HG02623 (cell line): ENCODE data around the gene HES5.

Source experiments
- ATAC-seq: cut with Tn5 transposase; IDR thresholded peaks from one replicate; pipeline ENCODE4 v1.9.1; 2021; ENCODE audit warnings: moderate library complexity; ENCODE audit not compliant: unreplicated experiment

HES5 gene

DNA sequence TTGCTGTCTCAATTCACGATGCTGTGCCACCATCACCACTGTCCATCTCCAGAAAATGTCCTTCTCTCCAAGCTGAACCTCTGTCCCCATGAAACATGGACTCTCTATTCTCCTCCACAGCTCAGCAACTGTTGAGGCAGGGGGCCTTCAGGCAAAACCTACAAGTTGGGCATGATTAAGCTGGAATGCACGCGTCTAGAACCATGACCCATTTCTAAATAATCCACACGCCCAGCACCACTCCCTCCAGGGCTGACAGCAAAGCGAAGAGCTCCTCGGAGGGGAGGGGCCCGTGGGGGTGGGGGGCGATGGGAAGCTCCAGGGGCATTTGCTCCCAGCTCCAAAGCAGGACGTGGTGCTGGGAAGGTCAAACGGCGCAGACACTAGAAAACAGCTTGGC, 3.3 kb upstream of the HES5 start:
- ATAC-seq: no peak

DNA sequence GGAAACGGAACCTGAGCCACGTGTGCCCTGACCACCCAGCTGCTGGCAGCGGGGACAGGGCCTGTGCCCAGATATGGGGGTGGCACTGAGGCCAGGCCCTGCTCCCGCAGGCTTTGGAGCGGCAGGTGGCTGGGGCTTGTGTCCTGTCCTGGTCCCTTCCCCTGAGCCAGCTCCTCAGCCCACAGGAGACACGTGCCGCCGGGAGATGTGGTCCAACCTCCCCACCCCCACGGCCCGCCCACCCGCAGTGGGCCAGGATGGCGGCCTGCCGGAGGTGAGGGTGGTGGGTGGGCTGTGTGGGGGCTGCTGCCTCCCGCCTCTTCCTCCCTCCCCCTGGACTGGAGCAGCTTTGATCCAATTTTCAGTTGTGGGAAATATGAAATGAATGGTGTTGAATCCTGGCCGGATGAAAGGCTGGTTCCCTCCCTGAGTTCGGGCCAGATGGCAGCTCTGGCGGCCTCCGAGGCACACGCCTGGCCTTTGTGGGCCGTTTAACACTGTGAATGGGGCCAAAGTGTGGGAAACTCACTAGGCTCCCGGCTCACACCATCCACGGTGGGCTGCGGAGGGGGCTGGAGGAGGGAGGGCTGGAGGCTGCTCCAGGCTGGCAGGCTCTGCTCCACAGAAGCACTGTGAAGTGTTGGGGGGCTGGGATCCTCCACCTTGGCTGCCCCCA, 2.6 kb upstream of the HES5 start:
- no peak for ATAC-seq

DNA sequence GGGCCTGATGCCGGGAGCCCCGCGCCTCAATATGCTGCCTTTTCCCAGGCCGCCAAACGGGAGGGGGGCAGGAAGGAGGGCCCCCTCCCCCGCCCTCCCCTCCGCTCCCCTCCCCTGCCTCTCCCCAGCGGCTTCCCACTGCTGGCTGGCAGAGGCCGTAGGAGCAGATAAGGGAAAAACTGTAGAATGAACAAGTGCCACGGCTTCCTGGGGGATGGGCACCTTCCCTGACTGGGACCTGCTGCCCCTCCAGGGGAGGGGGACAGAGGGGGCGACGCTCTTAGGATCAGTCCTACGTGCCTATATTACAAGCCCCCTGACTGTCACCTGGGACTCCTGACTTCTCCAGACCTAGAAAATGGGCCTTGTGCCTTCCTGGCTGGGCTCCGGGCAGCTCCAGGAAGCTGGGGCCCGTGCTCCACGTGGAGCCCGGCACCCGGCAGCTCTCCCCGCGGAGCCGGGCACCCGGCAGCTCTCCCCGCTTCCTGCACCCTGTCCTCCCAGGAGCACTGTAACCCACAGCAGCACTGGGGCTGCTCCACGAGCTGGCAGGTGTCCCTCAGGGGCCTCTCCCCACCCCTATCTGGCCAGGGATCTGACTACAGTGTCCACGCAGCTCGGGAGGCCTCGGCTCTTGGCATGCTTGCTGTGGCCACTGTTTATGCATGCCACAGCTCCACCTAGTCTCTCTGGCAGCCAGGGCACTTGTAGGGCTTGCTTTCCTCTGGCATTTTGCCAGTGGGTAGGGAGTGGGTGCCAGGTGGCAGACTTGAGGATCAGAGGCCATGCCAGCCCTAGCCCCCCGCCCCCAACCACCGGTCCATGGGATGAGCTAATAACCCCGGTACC, 674 bp upstream of the HES5 start:
- ATAC-seq: no peak

DNA sequence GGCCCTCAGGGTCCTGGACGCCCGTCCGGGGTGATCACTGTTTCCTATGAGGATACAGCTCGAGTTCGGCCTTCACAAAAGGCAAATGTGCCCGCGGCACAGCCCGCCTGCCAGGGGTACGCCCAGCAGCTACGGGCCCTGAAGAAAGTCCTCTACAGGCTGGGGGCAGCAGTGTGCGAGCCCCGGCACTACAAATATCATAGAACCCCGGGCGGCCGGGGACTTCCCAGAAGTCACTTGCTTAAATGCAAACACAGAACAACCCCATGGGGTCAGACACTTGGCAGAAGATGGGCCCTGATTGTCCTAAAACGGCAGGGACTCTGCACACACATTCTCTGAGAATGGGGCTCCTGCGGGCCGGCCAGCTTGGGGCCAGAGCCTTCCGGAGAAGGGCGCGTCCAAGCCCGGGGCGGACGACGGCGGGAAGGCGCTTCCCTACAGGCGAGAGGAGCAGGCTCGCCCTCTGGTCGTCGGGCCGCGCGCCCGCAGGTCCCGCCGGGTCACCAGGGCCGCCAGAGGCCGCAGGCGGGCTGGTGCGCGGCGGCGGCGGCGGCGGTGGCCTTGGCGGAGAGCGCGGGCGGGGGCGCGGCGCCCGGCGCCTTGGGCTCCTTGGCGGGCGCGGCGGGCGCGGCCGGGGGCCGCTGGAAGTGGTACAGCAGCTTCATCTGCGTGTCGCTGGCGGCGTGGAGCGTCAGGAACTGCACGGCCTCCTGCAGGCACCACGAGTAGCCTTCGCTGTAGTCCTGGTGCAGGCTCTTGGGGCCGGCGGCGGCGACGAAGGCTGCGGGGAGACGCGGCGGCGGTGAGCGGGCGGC, 888 bp downstream of the HES5 start:
- ATAC-seq: no peak

DNA sequence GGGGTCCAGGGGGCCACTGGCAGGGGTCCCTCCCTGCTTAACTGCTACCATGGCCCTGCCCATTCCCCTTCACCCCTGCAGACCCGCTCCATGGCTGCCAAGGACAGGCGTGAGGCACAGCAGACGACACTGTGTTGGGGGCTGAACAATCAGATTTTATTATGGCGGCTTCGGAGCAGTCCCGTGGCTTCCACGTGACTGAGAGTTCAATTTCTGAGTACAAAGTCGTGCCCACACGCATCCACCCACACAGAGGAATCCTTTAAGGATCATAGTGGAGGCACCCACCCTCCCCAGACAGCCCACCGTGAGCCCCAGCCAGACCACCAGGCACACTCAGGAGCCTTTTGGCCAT, 1.5 kb downstream of the HES5 start:
- no peak for ATAC-seq

DNA sequence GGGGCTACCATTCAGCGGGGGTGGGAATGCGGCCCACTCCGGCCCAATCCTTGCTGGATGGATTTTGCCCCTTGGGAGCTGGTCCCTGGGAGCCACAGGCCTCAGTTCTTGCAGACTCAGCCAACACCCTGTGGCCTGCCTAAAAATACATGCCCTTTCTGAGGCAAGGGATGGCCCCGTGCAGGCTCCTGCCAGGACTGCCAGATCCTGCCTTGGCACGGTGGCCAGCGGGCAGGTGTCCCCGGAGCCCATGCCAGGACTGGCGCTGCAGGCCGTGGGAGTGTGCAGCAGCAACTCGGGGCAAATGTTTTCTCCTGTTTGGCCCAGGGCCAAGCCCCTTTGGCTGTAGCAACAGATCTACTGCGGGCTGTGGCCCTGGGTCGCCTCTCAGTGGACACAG, 2.0 kb downstream of the HES5 start:
- no peak for ATAC-seq

DNA sequence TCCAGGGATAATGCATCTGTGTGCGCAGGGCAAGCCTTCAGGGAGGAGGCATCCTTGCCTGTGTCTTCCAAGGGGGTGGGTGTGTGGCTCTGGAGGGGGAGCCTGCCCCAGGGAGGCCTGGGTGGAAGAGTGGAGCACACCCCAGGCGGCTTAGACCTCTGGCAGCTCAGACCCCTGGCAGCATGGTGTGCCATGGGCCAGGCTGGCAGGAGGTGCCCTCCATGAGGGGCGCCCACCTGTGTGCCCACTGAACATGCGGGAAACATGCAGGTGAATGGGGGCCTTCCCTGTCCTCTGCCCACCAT, 2.6 kb downstream of the HES5 start:
- ATAC-seq: no peak

DNA sequence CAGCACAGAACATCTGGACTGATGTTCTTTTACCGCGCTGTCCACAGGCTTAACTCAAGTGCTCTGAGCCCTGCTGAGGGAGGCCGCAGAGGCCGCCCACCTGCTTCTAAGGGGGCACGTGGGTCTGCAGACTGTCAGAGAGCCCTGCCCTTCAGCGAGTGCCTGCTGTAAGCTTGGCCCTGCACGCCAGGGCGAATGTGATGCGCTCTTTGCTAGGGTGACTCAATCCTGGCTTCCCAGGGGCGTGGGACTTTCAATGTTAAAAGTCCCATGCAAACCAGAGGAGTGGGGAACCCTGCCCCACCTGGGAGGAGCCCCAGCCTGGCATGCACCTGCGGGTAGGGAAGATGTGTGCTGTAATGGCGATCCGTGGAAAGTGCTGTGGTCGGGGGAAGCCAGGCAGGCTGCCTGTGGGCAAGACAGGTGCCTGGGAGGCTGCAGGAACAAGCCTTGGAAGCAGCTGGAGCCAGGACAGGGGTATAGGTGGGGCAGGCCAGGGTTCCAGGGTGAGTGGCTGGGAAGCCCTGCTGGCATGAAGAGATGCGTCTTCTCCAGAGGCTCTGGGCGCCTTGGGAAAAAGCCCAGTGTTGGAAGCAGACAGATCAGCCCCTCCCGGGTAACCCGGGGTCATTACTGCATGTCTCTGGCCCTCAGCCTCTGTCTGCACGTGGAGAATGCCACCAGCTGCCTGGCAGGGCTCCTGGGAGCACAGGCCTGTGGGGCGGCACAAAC, 3.1 kb downstream of the HES5 start:
- ATAC-seq: peak; percentile 16

DNA sequence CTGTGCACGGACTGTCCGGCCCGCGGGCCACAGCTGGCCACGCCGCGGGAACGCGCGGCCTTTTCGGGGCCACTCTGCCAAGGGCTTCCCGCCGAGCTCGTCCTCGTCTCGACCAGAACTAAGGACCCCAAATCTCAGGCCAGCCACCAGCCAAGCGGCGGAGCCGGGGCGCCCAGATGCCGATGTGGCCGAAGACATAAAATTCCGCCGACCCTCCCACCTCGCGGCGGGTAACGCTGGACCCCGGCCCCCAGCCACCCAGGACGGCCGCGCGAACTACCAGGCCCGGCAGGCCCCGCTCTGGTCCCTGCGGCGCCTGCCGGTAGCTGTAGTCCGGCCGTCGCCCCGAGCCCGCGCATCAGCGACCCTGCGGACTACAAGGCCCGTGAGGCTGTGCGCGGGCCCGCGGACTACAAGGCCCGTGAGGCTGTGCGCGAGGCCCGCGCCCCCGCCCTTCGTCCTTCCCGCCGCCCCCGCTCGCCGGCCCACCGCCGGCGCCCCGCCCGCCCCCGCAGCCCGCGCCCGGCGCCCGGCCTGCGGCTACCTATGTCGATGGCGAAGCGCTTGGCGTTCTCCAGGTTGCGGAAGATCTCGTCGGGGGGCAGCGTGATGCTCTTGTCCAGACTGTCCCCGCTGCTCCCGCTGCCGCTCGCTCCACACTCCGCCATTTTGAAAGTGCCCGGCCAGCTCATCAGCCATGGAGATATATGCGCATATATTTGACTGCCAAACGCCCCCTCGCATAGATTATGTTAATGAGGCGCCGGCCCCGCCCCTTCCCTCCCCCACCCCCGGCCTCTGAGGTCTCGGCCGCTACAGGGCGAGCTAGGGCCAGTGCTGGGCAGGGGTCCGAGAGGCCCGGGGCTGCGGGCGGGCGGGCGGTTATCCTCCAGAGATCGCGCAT, 3.9 kb downstream of the HES5 start, which contains the start of gene PANK4:
Gene PANK4, minus strand, starts transcription at position 677 of the 904 bp plus-strand sequence. Its CDS starts 9 bp downstream, at position 668.
- peak; percentile 78 for ATAC-seq

DNA sequence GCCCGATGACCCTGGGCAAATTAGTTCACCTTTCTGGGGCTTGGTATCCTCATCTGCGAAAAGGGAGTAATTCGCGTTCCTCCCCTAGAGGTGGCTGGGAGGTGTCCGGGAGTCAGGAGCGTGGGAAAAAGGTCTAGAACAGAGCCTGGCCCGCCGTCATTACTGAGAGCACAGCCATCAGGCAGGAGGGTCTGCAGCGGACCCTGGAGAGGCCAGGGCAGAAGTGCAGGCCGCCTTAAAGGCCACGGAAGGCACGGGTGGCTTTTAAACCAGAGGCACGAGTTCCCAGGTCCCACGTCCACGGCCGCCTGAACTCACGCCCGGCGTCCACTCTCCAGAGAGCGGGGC, 4.5 kb downstream of the HES5 start:
- ATAC-seq: no peak

DNA sequence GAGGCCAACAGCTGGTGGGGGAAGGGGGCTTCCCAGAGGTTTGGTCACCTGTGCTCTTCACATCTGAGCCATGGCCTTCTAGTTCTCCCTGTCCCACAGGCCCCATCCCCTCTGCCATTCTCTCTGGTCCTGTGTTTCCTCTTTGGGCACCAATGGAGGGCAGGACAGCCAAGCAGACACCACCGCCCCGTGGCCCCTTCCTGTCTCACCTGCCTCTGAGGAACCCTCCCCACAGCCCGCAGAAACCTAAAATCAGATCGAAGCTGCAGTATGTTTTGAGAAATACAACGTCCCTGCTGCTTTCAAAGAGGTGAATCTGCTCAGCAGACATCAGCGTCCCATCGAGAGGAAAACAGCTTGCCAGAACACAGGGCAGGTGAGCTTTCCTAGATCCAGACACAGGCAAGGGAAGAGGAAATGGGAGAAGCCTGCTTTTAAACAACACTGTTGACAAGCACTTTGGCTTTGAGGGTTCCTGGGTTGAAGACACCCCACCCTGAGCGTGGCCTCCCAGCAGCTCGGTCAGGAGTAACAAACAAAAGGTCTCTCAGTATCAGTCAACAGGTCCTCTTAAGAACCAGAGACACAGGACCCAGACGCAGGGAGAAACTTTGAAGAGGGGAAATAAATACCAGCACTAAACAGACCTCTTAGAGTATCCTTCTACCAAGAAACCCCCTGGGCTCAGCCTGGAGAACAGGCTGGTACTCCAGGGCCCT, 6.0 kb downstream of the HES5 start:
- no peak for ATAC-seq

DNA sequence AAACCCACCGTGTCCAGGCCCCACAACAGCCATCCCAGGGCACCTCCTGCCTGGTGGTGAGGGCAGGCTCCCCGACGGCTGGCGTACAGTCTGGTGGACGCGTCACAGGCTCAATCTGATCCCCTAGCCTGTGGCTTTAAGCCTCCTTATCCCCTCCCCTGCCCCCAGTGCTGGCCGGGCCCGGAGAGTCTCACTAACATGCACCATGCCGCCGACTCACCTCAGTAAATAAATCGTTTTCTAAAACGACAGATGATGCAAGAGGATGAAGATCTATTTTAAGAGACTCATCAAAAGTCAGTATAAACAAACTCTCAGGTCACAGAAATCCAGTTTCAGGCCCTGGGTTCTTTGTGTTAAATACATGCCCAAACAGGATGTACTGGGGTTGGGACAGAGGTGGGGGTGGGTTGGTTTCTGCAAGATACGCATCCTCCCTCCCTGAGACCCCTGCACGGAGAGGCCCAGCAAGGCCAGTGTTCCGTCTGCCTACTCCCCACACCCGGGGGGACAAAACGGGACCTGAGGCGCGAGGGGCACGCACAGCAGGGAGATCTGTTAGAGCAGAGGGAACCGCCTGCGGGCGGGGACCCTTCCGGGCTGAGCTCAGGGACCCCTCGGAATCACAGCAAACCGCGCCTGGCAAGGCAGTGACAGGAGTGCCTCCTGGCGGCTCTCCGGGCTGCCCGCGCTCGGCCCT, 6.7 kb downstream of the HES5 start:
- no peak for ATAC-seq

DNA sequence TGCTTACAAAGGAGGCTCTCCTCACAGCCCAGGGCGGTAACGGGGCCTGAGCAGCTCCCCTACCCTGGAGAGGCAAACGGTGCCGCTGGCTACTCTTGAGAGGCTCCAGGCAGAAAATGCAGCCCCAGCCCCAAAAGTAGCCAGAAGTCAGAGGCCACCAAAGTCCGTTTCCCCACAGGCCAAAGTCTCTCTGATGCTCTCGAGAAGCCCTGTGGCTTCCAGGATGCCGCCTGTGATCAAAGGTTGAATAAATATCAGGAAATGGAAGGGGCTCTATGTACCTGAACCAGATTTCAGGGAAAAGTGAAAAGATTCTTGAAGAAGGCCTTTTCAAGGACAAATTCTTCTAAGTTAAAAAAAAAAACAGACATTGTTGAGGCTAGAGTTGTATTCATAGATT, 7.8 kb downstream of the HES5 start:
- ATAC-seq: no peak

DNA sequence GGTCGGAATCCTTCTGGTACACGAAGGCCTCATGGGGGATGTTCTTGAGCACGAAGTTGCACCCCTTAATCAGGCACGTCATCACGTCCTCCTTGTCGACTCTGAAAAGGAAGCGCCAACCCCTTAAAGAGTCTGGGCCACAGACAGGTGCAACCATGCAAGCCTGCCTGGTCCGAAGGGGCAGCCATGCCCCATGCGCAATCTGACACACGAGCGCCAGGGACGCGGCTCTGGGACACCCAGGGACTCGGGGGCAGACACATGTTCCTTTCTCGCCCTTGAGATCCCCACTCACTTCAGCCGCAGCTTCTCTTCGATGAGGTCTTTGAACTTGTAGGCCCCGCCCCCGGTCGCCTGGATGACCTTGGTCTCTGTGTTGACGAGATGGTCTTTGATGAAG, 9.3 kb downstream of the HES5 start:
- ATAC-seq: no peak

DNA sequence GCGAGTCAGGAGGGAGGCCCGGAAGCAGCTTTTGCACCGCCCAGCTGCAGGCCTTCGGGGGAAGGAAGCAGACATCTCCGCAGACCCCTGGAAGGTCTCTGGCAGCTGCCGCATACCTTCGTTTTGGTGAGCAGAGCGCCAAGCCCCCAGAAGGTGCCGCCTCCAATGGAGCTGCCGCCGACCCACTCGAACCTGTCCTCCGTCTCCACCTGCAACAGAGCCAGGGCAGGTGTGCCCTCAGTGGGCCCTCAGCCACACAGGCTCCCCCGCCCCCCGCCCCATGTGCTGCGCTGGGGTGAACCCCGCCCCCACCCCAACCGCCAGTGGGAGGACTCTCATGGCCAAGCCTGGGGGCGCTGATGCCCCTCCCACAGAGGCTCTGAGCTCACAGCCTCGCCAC, 9.9 kb downstream of the HES5 start:
- no peak for ATAC-seq

DNA sequence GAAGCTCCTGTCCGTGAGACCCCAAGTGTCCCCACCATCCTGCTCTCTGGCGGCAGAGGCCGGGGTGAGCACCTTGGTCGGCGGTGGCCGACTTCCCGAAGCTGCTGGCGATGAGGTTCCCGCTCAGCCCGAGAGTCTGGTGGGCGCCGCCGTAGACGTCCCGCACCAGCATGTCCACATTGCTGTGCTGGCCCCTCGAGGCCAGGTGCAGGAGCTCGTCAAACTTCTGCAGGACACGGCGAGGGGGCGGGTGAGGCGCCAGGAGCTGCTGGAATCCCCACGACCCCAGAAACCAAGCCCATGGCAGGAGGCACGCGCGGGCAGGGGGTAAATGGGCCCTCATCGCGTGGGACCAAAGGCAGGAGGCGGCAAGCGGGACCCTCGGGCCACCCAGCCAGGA, 10.3 kb downstream of the HES5 start:
- no peak for ATAC-seq

DNA sequence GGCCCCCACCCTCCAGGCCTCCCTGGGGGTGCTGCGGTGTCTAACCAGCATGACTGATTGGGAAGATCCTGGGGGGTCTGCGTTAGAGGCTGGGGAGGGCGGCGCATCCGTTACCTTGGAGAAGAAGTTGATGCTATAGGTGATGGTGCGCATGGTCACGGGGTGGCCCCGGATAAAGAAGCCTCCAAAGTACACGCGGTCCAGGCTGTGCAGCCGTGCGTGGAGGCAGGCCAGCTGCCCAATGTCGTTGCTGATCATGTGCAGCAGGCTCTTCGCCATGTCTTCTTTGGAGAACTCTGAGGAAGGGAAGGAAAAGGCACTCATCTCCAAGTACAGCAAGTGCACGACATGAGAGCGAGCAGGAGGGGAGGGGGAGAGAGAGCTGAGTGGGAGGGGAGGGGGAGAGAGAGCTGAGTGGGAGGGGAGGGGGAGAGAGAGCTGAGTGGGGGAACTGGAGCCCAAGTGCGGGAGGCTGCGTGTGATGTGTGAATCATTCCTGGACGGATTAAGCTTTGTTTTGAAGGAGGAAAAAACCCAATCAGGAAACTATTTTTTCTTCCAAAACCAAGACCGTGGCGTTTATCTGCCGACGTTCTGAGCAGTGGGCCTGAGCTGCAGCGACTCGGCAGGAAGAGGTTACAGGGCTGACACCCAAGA, 10.9 kb downstream of the HES5 start:
- no peak for ATAC-seq

DNA sequence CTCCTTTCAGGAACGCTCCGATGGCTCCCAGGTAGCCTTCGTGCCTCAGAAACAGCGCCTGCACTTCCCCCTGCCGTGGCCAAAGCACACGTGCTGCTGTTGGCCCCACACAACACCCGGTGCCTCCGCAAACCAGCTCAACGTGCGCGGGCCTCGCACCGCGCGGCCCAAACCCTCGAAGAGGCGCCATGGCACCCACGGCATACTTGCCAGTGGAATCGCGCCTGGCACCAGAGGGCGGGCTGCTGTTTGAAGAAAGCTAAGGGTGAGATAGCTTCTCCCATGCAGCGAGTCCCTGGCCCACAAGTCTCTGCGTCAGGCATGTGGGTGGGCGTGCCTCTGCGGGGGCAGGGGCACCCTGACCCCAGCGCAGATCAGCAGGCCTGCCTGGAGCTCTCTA, 11.5 kb downstream of the HES5 start:
- no peak for ATAC-seq

DNA sequence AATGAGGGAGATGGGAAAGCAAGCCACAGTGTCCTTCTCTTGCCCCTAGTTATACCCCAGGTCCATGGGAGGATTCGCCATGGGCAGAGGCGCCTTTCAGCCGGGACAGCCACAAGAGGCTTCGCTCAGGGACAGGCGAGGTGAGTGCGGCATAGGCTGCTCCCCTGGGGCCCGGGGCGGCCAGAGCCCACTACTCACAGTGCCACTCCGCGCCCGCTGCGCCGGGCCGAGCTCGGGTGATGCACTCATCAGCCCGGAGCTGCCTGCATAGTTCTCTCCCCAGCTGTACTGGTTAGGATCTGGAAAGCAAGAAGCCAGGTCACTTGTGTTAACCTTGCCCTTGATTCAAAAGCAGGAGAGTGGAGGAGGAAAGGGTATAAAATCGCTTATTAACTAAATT, 12.1 kb downstream of the HES5 start:
- no peak for ATAC-seq
